NCI-H2196 (cell line): ENCODE data around the gene OR8G1.
"Not testable (repeated sequence)": the region's sequence is repeated elsewhere in the genome, so short reads cannot be mapped to it uniquely, and the experiment has no call there.

Experiments
- DNase-seq: peaks from one replicate; lab custom pipeline; 2025; ENCODE audit not compliant: unreplicated experiment; lab: John Stamatoyannopoulos, UW

Gene OR8G1

DNA sequence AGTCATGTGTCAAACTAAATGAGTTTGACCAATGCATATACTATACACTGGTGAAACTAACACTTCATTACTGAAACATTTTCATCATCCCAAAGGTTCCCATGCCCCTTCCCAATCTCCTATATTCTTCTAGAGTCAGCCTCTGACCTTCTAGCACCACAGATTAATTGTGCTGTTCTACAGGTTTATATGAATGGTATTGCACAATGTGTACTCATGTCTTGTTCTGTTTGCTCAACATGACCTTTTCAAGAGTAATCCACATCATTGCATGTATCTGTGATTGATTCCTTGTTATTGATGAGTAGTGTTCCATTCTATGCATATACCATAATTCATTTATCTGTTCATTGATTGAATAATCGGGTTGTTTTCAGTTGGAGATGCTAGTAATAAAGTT lies 7.5 kb upstream of the OR8G1 start:
- DNase-seq: no peak

DNA sequence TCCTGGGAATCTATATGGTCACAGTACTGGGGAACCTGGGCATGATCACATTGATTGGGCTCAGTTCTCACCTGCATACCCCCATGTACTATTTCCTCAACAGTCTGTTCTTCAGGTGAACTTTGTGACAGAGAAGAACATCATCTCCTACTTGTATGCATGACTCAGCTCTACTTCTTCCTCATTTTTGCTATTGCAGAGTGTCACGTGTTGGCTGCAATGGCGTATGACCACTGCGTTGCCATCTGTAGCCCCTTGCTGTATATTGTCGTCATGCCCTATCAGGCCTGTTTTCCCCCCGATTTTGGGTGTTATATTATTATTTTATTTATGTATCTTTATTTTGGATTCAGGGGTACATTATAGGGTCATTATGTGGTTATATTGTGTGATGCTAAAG lies 2.4 kb upstream of the OR8G1 start:
- no peak for DNase-seq

DNA sequence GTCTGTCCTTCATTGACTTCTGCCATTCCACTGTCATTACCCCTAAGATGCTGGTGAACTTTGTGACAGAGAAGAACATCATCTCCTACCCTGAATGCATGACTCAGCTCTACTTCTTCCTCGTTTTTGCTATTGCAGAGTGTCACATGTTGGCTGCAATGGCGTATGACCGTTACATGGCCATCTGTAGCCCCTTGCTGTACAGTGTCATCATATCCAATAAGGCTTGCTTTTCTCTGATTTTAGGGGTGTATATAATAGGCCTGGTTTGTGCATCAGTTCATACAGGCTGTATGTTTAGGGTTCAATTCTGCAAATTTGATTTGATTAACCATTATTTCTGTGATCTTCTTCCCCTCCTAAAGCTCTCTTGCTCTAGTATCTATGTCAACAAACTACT lies 9.0 kb downstream of the OR8G1 start:
- not testable (repeated sequence) for DNase-seq

DNA sequence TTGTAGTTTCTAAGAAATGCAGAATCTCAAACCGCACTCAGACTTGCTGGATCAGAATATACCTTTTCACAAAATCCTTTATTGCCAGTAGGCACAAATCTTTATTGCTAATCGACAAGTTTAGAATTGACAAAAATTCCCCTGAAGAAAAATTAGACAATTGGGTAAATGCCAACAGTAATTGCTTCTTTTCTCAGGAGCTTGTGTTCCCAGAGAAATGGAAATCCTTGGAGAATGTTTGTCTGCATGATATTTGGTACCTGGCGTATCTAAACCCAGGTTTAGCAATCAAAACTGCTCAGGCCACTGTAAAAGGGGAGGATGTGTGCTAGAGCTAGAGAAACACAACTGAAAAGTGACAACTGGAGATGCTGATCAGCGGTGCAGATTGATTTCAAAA lies 15.2 kb downstream of the OR8G1 start, which contains the start of gene OR8G5:
OR8G5 (plus strand) TSS at position 301 of the 400 bp plus-strand sequence. CDS start 8,556 bp downstream, outside the sequence.
- no peak for DNase-seq

DNA sequence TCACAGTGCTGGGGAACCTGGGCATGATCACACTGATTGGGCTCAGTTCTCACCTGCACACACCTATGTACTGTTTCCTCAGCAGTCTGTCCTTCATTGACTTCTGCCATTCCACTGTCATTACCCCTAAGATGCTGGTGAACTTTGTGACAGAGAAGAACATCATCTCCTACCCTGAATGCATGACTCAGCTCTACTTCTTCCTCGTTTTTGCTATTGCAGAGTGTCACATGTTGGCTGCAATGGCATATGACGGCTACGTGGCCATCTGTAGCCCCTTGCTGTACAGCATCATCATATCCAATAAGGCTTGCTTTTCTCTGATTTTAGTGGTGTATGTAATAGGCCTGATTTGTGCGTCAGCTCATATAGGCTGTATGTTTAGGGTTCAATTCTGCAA lies 24.1 kb downstream of the OR8G1 start:
- DNase-seq: not testable (repeated sequence)

DNA sequence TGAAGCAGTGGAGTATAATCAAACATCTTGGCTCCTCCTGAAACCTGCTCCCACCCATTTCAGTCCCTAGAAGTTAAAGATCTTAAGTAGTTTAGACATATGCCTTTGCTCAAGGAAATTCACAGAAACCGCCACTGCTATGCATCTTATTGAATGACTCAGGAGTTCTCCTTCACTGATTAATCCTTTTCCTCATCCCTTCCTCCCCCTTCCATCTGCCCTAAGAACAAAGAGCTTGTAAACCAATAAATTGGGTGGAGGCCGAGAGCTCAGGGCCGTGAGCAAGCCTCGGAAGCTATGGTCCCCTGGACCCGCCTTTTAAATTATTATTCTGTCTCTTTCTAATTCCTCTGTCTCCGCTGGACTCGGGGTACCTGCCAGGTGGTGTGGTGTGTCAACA lies 30.0 kb downstream of the OR8G1 start:
- not testable (repeated sequence) for DNase-seq

DNA sequence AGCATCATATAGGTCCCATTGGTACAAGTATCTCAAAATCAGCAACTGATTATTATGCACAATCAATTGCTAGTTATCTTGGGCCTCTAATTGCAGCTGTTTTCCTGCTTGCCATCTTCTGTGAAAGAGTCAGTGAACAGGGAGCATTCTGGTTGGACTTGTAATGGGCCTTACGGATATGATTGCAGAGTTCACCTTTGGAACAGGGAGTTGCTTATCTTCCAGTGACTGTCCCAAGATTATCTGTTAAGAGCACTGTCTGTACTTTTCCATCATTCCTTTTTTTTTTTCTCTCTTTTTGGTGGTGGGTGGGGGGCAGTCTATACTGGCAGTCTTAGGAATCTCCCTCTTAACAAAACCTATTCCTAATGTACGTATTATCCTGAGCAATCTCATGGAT lies 33.1 kb downstream of the OR8G1 start:
- DNase-seq: no peak

DNA sequence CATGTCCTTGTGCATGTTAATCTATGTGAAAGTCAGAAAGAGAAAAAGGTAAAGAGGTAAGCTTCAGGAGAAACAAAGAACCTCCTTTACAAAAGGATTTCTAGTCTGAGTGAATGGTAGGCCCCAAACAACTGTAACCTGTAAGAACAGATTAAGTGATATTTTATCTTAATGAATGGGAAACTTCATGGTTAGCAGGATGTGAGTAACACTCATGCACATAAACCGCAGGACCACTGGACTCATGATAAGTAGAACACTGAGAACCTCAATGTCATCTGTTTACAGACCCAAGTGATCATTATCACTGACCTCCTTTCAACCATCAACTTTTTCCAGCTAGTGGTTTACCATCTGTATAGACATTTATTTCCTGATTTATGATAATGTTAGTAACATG lies 35.2 kb downstream of the OR8G1 start:
- no peak for DNase-seq

DNA sequence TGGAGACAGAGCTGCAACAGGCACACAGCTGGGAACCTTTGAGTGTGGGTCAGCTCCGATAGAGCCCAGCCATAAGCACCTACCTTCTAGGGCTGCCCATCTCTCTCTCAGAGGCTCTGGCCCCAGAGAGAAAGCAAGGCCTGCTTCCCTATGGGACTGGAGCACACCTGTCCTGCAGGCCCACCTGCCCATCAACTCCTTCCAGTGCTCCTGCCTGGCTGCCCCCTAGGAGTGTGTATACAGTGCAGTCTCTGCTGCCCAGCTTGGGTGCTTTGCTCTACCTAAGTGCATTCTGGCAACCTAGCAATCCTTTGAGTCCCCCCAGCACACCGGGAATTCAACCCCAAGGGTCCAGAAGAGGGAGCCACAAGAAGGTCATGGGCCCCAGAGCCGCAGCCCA lies 36.3 kb downstream of the OR8G1 start:
- DNase-seq: no peak

DNA sequence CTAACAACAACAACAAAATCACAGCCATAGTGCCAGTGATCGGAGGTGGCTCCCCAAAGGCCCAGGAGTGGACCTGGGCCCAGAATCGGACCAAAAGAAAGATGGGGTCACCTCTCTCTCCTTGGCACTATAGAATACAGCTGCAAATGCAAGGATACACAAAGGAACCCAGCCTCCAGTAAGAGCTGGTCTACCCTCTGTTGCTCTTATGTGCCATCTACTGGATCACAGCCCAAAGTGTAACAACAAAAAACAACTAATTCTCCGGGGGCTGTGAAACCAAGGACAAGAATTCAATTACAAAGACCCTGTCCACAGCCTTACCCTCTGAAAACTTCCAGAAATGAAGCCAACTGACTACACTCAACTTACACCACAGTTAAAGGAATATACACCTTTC lies 36.9 kb downstream of the OR8G1 start:
- DNase-seq: no peak

DNA sequence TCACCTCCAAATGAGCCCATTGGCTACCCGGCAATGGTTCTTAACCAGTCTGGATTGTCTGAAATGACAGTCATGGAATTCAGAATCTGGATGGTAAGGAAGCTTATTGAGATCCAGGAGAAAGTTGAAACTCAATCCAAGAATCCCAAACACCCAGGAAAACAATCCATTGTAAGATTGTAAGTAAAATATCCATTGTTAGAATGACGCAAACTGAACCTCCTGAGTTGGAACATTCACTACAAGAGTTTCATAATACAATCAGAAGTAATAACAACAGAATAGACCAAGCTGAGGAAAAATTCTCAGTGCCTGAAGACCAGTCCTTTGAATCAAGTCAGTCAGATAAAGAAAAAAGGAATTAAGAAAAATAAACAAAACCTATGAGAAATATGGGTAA lies 37.4 kb downstream of the OR8G1 start:
- no peak for DNase-seq

DNA sequence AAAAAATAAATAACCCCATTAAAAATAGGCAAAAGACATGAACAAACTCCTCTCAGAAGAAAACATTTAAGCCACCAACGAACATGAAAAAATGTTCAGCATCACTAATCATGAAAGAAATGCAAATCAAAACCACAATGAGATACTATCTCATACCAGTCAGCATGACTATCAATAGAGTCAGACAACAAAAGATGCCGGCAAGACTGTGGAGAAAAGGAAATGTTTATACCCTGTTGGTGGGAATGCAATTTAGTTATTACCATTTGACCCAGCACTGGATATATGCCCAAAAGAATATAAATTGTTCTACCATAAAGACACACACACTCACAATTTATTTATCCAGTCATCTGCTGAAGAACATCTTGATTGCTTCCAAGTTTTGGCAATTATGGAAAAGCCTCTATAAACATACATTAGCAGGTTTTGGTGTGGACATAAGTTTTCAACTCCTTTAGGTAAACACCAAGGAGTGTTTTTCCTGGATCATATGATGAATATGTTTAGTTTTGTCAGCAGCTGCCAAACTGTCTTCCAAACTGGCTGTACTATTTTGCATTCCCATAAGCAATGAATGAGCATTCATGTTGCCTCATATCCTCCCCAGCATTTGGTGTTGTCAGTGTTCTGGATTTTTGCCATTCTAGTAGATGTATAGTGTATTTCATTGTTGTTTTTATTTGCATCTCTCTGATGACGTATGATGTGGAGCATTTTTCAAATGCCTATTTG lies 44.9 kb downstream of the OR8G1 start:
- DNase-seq: no peak

DNA sequence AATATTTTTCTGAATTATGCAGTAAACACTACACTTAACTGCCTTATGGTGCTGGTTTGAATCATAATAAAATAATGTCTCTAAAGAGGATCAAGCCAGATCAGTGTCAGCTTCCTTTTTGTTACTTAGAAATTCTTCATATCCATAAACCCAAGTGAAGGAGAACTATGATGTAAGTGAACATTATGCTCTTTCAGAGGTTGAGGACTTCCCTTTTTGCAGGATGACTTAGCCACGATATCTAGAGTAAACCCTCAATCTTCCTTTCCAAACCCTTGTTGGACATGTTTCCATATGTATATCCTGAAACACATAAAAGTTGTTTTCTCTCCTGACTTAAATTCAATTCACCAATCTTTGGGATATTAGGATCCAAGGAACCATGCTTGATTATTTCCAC lies 53.8 kb downstream of the OR8G1 start:
- DNase-seq: no peak

DNA sequence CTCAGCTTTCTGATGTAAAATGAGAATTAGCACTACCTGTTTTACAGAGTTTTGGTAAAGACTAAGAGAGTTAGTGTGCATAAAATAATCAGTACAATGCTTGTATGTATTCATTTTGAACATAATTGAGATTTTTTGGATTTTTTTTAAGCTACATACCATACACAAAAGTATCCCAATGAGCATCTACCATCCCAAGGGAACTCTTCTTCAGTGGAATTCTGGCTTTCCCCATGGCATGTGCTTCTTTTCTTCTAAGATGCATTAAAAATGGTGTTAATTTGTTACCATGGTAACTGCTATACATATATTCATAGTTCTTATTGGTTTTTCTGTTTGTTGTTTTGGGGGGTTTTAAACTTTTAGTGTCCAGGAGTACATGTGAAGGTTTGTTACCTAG lies 55.1 kb downstream of the OR8G1 start:
- no peak for DNase-seq

DNA sequence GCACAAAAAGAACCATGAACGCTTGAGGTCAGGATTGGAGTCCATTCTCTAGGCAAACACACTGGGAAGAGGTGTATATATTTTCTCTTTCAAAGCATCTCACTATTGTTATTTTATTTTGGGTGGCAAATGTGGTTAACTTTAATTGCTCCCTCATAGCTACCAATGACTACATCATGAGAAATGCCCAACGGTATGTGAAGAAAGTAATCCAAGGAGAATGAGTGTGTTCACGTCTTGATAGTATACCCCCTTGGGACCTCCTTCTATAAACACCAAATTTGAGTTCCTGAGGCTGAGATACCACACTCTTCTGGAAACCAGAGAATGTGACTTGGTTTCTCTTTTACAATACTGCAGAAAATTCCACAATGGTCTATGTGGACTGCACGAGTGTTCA lies 57.0 kb downstream of the OR8G1 start:
- no peak for DNase-seq

DNA sequence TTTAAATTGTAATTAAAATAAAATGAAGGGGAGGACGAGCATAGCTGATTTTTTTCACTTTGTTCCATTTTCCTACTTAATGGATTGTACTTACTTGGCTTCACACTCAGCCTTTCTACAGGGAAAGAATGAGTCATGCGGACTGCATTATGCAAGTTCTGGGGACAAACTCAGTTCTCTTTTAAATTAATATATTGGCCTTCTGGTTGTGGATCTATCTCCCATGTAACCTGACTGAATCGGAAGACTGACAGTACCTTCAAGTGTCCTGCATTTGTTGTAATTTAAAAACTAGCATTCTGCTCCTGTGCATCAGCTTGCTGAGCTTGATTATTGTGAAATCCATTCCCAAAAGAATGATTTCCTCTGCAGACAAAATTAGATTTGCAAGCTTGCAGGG lies 60.7 kb downstream of the OR8G1 start:
- DNase-seq: no peak

DNA sequence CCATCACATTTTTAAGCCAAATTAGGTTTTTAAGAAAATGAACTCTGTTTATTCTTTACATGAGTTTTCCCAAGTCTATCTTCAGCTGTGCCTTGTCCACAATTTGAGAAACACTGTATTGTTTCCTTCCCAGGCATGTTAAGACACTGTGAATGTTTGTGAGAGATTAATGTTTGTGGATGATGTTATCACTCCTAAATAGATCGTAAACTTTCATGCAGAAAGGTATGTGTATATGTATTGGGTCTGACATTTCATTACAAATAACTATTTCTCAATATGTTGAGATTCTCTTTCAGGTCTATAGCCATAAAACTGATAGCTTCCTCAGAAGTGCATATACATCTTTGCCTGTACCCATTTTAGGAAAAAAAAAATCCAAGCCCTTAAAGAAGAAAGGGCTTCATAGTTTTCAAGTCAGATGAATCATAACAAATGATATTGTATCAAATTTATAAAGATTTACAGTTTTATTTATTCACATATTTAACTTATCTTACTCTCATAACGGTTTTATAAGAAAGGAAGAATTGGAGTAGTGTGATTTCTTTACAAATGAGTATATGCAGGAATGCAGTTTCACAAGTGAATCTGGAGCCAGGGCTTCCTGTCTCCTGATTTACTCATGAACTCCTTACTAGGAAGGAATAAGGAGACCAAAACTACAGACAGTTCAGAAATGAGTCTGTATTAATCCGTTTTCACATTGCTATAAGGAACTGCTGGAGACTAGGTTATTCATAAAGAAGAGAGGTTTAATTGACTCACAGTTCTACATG lies 61.6 kb downstream of the OR8G1 start:
- no peak for DNase-seq
